ENCODE data around the gene TAF1.
"Not testable (repeated sequence)": the region's sequence is repeated elsewhere in the genome, so short reads cannot be mapped to it uniquely, and the experiment has no call there.

TAF1 gene

DNA sequence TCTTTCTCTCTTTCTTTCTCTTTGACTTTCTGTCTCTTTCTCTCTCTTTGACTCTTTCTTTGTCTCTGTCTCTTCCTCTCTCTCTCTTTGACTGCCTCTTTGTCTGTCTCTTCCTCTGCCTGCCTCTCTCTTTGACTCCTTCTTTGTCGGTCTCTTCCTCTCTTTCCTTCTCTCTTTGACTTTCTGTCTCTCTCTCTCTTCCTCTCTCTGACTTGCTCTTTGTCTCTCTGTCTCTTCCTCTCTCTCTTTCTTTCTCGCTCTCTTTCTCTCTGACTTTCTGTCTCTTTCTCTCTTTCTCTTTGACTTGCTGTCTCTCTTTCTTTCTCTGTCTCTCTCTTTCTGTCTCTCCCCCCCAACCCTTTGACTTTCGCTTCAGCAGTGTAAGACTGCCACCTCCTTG is 130.3 kb downstream of the TAF1 start:
- ATAC-seq (ENCODE audit: low read depth) (no peak), DNase-seq (ENCODE audit: low spot score) (no peak)
- Histone ChIP-seq H3K27ac (ENCODE audit: poor library complexity, severe bottlenecking) (no peak overlapping the region), H3K4me3 (ENCODE audit: severe bottlenecking) (no peak overlapping the region), H3K36me3 (ENCODE audit: low read depth) (no peaks in the 10 kb centered on the region), H3K4me1 (ENCODE audit: insufficient read depth, poor library complexity, severe bottlenecking) (no peaks in the 10 kb centered on the region), H3K9me3 (ENCODE audit: severe bottlenecking) (no peaks in the 10 kb centered on the region), H3K27me3 (ENCODE audit: insufficient read depth, poor library complexity, severe bottlenecking) (no peaks in the 10 kb centered on the region)
- TF ChIP-seq, protein P1, sequence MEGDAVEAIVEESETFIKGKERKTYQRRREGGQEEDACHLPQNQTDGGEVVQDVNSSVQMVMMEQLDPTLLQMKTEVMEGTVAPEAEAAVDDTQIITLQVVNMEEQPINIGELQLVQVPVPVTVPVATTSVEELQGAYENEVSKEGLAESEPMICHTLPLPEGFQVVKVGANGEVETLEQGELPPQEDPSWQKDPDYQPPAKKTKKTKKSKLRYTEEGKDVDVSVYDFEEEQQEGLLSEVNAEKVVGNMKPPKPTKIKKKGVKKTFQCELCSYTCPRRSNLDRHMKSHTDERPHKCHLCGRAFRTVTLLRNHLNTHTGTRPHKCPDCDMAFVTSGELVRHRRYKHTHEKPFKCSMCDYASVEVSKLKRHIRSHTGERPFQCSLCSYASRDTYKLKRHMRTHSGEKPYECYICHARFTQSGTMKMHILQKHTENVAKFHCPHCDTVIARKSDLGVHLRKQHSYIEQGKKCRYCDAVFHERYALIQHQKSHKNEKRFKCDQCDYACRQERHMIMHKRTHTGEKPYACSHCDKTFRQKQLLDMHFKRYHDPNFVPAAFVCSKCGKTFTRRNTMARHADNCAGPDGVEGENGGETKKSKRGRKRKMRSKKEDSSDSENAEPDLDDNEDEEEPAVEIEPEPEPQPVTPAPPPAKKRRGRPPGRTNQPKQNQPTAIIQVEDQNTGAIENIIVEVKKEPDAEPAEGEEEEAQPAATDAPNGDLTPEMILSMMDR (IDR thresholded peaks at IDR 0.05; ENCODE audit: poor library complexity, severe bottlenecking): no peak

GRCh38 chrX:71502080-71502479 is 135.9 kb downstream of the TAF1 start:
- not testable (repeated sequence) for H3K27ac ChIP-seq (ENCODE audit: poor library complexity, severe bottlenecking); H3K9me3 ChIP-seq (ENCODE audit: severe bottlenecking); DNase-seq (ENCODE audit: low spot score); H3K4me1 ChIP-seq (ENCODE audit: insufficient read depth, poor library complexity, severe bottlenecking); H3K36me3 ChIP-seq (ENCODE audit: low read depth); H3K4me3 ChIP-seq (ENCODE audit: severe bottlenecking); H3K27me3 ChIP-seq (ENCODE audit: insufficient read depth, poor library complexity, severe bottlenecking); ATAC-seq (ENCODE audit: low read depth)

- no peak for ATAC-seq (ENCODE audit: low read depth)
- H3K27me3 ChIP-seq (ENCODE audit: insufficient read depth, poor library complexity, severe bottlenecking): no peaks in the 10 kb centered on the region
- H3K9me3 ChIP-seq (ENCODE audit: severe bottlenecking): no peaks in the 10 kb centered on the region
- TF ChIP-seq, protein P1 (IDR thresholded peaks at IDR 0.05; ENCODE audit: poor library complexity, severe bottlenecking): no peak
- DNase-seq (ENCODE audit: low spot score): no peak
- no peak overlapping the region for H3K27ac ChIP-seq (ENCODE audit: poor library complexity, severe bottlenecking)
- no peak overlapping the region for H3K4me3 ChIP-seq (ENCODE audit: severe bottlenecking)
- no peaks in the 10 kb centered on the region for H3K4me1 ChIP-seq (ENCODE audit: insufficient read depth, poor library complexity, severe bottlenecking)
- H3K36me3 ChIP-seq (ENCODE audit: low read depth): no peaks in the 10 kb centered on the region
Measured at GRCh38 chrX:71504346-71504745, 138.2 kb downstream of the TAF1 start.

- DNase-seq (ENCODE audit: low spot score) (no peak), ATAC-seq (ENCODE audit: low read depth) (no peak)
- Histone ChIP-seq H3K4me1 (ENCODE audit: insufficient read depth, poor library complexity, severe bottlenecking) (no peaks in the 10 kb centered on the region), H3K27me3 (ENCODE audit: insufficient read depth, poor library complexity, severe bottlenecking) (no peaks in the 10 kb centered on the region), H3K27ac (ENCODE audit: poor library complexity, severe bottlenecking) (no peak overlapping the region), H3K4me3 (ENCODE audit: severe bottlenecking) (no peak overlapping the region), H3K36me3 (ENCODE audit: low read depth) (no peaks in the 10 kb centered on the region), H3K9me3 (ENCODE audit: severe bottlenecking) (no peaks in the 10 kb centered on the region)
- TF ChIP-seq, protein P1 (IDR thresholded peaks at IDR 0.05; ENCODE audit: poor library complexity, severe bottlenecking): no peak
Measured at GRCh38 chrX:71509289-71509688, 143.1 kb downstream of the TAF1 start.

DNA sequence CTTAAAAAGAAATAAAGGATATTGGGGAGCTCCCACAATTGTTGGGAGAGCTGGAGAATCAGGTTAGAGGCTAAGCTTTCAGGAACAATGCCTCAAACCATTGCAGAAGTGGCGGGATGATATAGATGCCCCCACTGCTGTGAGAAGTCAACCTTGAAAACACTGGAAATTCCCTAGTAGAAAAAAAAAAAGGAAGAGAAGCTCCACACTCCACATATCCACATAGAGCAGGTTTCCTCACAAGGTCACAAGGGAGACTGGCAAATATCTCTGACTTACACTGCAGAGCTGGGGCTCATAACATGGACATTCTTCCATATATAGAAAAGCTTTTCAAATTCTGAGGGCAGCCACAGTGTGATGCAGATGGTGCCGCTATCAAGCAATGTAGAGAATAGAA is 144.0 kb downstream of the TAF1 start:
- Histone ChIP-seq H3K27me3 (ENCODE audit: insufficient read depth, poor library complexity, severe bottlenecking) (no peaks in the 10 kb centered on the region), H3K36me3 (ENCODE audit: low read depth) (no peaks in the 10 kb centered on the region), H3K4me1 (ENCODE audit: insufficient read depth, poor library complexity, severe bottlenecking) (no peaks in the 10 kb centered on the region), H3K4me3 (ENCODE audit: severe bottlenecking) (no peak overlapping the region), H3K9me3 (ENCODE audit: severe bottlenecking) (no peaks in the 10 kb centered on the region), H3K27ac (ENCODE audit: poor library complexity, severe bottlenecking) (no peak overlapping the region)
- DNase-seq (ENCODE audit: low spot score): no peak
- TF ChIP-seq, protein P1 (IDR thresholded peaks at IDR 0.05; ENCODE audit: poor library complexity, severe bottlenecking): no peak
- ATAC-seq (ENCODE audit: low read depth): no peak

GRCh38 chrX:71513731-71514130 is 147.6 kb downstream of the TAF1 start:
- H3K27me3 ChIP-seq (ENCODE audit: insufficient read depth, poor library complexity, severe bottlenecking); ATAC-seq (ENCODE audit: low read depth): not testable (repeated sequence)

More at GRCh38 chrX:71513731-71514130, 147.6 kb downstream of the TAF1 start:
- not testable (repeated sequence) for DNase-seq (ENCODE audit: low spot score); H3K4me1 ChIP-seq (ENCODE audit: insufficient read depth, poor library complexity, severe bottlenecking); H3K4me3 ChIP-seq (ENCODE audit: severe bottlenecking); H3K9me3 ChIP-seq (ENCODE audit: severe bottlenecking); H3K27ac ChIP-seq (ENCODE audit: poor library complexity, severe bottlenecking); H3K36me3 ChIP-seq (ENCODE audit: low read depth)
